Muscle layer of colon (tissue), 2 donors: ENCODE measurements around the gene KBTBD2.
"Not testable (repeated sequence)": the region's sequence is repeated elsewhere in the genome, so short reads cannot be mapped to it uniquely, and the experiment has no call there.

Experiments
- H3K27ac ChIP-seq: one replicate; pipeline ENCODE4 v1.7.0; 2013; ENCODE audit warnings: low read depth, mild to moderate bottlenecking, low read length, moderate library complexity
- H3K27me3 ChIP-seq, 2 donors: one replicate each; pipeline ENCODE4 v1.7.0; 2013; ENCODE audit warnings: low read length in 2 of 2, mild to moderate bottlenecking in 2 of 2; ENCODE audit not compliant: insufficient read depth in 2 of 2, control insufficient read depth in 1 of 2
- H3K36me3 ChIP-seq: one replicate; pipeline ENCODE4 v1.7.0; 2013; ENCODE audit warnings: mild to moderate bottlenecking, low read length; ENCODE audit not compliant: insufficient read depth
- H3K4me1 ChIP-seq: one replicate; pipeline ENCODE4 v1.7.0; 2013; ENCODE audit warnings: mild to moderate bottlenecking, low read length; ENCODE audit not compliant: insufficient read depth
- H3K4me3 ChIP-seq, 2 donors: one replicate each; pipeline ENCODE4 v1.7.0; 2013; ENCODE audit warnings: low read length in 2 of 2, low read depth in 1 of 2, mild to moderate bottlenecking in 1 of 2, moderate library complexity in 1 of 2
- H3K9ac ChIP-seq: one replicate; pipeline ENCODE4 v1.7.0; 2013; ENCODE audit warnings: low read length
- H3K9me3 ChIP-seq: one replicate; pipeline ENCODE4 v1.7.0; 2013; ENCODE audit warnings: mild to moderate bottlenecking, low read length
- donor health status: abdominal sarcoma.
- donor health status: Adenocarcinoma of cecum.

The KBTBD2 gene

DNA sequence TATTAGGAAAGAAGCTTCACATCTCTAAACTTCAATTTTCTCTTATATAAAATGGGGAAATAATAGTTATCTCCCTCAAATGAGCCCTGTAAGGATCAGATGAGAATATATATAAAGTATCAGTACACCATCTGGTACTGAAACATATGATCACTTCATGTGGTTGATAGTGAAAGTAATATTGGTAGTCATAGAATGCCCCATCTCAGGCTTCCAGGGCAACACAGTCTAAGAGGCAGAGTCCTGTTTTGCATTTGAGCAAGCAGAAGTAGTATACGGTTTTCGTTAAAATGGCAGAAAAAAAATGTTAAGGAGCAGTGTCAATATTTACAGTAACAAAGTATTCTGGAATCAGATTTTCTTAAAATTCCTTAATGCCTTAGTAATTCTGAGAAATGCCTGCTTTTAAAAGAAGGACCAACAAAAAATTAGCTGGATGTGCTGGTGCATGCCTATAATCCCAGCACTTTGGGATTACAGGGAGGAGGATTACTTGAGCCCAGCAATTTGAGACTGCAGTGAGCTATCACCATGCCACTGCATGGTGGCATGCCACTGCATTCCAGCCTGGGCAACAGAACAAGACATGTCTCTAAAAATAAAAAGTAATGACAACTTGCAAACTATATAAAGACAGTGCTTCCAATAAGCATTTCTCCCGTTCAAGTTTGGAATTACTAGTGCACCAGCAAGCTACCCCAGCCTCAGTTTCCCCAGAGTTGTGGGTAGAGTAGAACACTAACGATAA is 19.8 kb downstream of the KBTBD2 start:
- Histone ChIP-seq H3K9me3 (no peaks in the 10 kb centered on the region), H3K4me1 (peaks cover 6% of the 10 kb centered on the region), H3K4me3 (no peak overlapping the region), H3K27ac (no peak overlapping the region), H3K9ac (no peak overlapping the region), H3K27me3 (no peaks in the 10 kb centered on the region), H3K36me3 (peaks cover 30% of the 10 kb centered on the region)

- H3K4me1 ChIP-seq: peaks cover 6% of the 10 kb centered on the region
- H3K27me3 ChIP-seq: no peaks in the 10 kb centered on the region
- no peak overlapping the region for H3K4me3 ChIP-seq
- H3K36me3 ChIP-seq: peaks cover 30% of the 10 kb centered on the region
- H3K9ac ChIP-seq: no peak overlapping the region
- no peaks in the 10 kb centered on the region for H3K9me3 ChIP-seq
- no peak overlapping the region for H3K27ac ChIP-seq
Observed at GRCh38 chr7:32870298-32870697, 21.3 kb downstream of the KBTBD2 start.

DNA sequence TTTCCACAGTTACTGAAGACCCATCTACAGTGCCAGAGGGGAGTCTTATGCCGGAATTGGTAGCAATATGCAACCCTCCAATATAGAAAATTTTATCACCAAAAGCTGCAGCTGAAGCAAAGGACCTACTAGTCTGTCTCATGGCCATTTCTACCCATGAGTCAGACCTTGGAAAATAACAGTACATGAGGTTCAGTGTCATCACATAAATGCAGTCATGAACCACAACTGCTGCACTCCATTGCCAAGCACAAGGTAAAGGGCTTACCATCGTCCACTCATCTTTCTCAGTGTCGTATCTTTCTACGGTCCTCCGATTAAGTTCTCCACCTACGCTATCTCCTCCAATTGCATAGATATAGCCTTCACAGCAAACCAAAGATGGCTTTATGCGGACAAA is 21.8 kb downstream of the KBTBD2 start:
- H3K27me3 ChIP-seq: no peaks in the 10 kb centered on the region
- H3K9ac ChIP-seq: no peak overlapping the region
- H3K27ac ChIP-seq: no peak overlapping the region
- H3K4me3 ChIP-seq: no peak overlapping the region
- peaks cover 6% of the 10 kb centered on the region for H3K4me1 ChIP-seq
- peaks cover 30% of the 10 kb centered on the region for H3K36me3 ChIP-seq
- H3K9me3 ChIP-seq: no peaks in the 10 kb centered on the region

GRCh38 chr7:32868116-32868515 is 23.4 kb downstream of the KBTBD2 start:
- H3K4me3 ChIP-seq: no peak overlapping the region
- peaks cover 30% of the 10 kb centered on the region for H3K36me3 ChIP-seq
- H3K27ac ChIP-seq: no peak overlapping the region
- no peaks in the 10 kb centered on the region for H3K9me3 ChIP-seq
- H3K27me3 ChIP-seq: no peaks in the 10 kb centered on the region
- peaks cover 6% of the 10 kb centered on the region for H3K4me1 ChIP-seq
- no peak overlapping the region for H3K9ac ChIP-seq

DNA sequence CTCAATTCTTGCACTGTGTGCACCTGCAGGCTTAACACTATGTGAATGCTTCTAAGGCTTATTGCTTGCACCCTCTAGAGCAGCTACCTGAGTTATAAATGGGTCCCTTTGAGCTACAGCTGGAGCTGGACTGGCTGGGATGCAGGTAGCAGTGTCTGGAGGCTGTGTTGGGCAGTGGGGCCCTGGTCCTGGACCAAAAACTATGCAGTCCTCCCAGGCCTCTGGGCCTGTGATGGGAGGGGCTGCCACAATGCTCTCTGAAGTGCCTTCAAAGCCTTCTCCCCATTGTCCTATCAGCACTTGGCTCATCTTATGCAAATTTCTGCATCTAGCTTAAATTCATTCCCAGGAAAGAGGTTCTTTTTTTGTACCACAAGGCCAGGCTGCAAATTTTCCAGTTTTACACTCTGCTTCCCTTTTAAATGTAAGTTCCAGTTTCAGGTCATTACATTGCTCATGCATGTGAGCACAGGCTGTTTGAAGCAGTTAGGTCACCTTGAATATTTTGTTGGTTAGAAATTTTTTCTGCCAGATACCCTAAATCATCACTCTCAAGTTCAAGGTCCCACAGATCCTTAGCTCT is 26.0 kb downstream of the KBTBD2 start:
- H3K4me1 ChIP-seq: no peaks in the 10 kb centered on the region
- H3K36me3 ChIP-seq: peaks cover 14% of the 10 kb centered on the region
- H3K9me3 ChIP-seq: no peaks in the 10 kb centered on the region
- no peak overlapping the region for H3K9ac ChIP-seq
- H3K4me3 ChIP-seq: no peak overlapping the region
- H3K27ac ChIP-seq: no peak overlapping the region
- no peaks in the 10 kb centered on the region for H3K27me3 ChIP-seq

DNA sequence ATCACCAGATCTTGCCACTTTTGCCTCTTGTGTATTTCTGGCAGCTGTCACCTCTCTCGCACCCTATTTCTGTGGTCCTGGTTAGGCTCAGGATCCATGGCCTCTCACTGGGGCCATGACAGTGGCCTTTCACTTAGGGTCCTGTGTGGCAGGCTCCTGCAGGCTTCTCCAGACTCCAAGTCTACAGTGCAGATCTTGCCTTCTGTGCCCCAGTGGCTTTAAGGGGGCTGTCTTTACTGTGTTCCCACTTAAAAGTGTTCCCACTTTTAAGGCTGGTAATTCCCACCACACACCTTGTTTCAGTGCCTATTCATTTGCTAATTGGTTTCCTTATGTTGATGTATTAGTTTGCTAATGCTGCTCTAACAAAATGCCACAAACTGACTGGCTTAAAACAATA is 27.7 kb downstream of the KBTBD2 start:
- not testable (repeated sequence) for H3K36me3 ChIP-seq, H3K9me3 ChIP-seq, H3K27ac ChIP-seq, H3K9ac ChIP-seq, H3K27me3 ChIP-seq, H3K4me1 ChIP-seq, H3K4me3 ChIP-seq

DNA sequence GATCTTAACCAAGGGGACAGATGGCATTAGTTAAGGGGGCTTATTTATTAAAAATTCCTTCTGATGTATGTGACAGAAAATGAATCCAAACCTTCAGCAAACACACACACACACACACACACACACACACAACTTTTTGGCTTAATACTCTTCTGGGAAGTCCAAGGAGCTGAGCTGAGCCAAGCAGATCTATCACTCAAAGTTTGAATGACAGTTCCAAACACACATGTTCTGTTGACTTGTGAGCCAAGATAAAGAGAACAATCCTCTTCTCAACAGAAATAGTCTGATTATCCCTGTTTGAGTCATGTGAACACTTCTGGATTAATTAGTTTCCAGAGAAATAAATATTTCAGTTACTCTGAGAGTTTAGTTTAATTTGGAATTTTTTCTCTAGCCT is 31.5 kb downstream of the KBTBD2 start:
- Histone ChIP-seq H3K27ac (no peak overlapping the region), H3K27me3 (no peaks in the 10 kb centered on the region), H3K9ac (no peak overlapping the region), H3K4me3 (no peak overlapping the region), H3K36me3 (no peaks in the 10 kb centered on the region), H3K4me1 (no peaks in the 10 kb centered on the region), H3K9me3 (no peaks in the 10 kb centered on the region)

- Histone ChIP-seq H3K9ac (no peak overlapping the region), H3K27me3 (no peaks in the 10 kb centered on the region), H3K4me1 (no peaks in the 10 kb centered on the region), H3K4me3 (no peak overlapping the region), H3K9me3 (no peaks in the 10 kb centered on the region), H3K27ac (no peak overlapping the region), H3K36me3 (no peaks in the 10 kb centered on the region)
Observed at GRCh38 chr7:32858648-32859047, 32.9 kb downstream of the KBTBD2 start.

- not testable (repeated sequence) for H3K27ac ChIP-seq, H3K36me3 ChIP-seq, H3K4me3 ChIP-seq, H3K4me1 ChIP-seq, H3K9ac ChIP-seq, H3K27me3 ChIP-seq, H3K9me3 ChIP-seq
Observed at GRCh38 chr7:32857063-32857462, 34.5 kb downstream of the KBTBD2 start.

DNA sequence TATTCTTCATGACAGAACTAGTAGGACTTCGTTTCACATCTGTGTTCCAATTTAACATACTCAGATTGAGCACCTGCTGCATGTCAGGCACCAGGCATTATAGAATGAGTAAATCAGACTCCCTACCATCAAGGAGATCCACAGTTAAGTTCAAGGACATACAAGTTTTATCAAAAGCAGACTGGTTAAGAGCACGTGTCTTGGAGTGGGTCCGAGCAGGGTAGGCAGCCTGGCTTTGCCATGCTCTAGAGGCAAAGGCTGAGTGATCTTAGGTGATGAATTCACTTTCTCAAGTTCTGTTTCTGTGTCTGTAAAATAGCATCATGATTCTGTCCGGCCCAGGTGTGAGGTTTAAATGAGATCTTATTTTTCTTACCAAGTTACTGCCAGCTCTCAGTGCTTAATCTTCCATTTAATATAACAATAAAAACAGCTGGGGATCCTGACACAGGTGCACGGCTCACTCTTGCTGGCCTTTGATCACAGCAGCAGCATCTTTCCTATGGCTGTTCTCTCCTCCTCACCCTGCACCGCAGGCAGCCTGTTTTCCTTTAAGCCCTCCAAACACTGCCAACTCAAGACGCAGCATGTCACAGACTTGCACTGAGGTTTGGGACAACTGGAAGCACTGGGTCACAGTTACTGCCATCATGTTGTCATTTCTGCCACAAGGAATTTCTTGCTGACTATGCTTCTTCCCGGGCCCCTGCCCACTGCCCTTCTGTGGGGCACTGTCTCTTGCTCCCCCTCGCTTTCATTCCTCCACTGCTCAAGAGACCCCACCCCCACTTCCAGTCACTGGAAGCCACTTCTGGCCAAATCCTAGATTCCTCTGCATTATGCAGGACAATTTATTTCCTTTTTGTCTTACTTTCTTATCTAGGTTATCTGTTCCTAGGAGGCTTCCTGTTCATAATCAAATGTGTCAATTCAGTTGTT is 35.5 kb downstream of the KBTBD2 start:
- not testable (repeated sequence) for H3K36me3 ChIP-seq, H3K27me3 ChIP-seq, H3K27ac ChIP-seq, H3K4me3 ChIP-seq, H3K9ac ChIP-seq, H3K9me3 ChIP-seq, H3K4me1 ChIP-seq

GRCh38 chr7:32850654-32851053 is 40.9 kb downstream of the KBTBD2 start:
- H3K27me3 ChIP-seq, H3K27ac ChIP-seq, H3K9me3 ChIP-seq, H3K9ac ChIP-seq, H3K4me1 ChIP-seq, H3K4me3 ChIP-seq, H3K36me3 ChIP-seq: not testable (repeated sequence)
